Neural progenitor cell (in vitro differentiated cells): ENCODE results near the gene TAS2R46. TPM values are rescaled to one million over a fixed set of nuclear protein-coding genes. Genes with fewer than 3 reads are reported as not detected.

Source experiments
- DNase-seq: peaks from one replicate; pipeline ENCODE4 v3.0.0-alpha.2; 2016; ENCODE audit warnings: low spot score
- H2AFZ ChIP-seq: fragments of 200-600 bp; sonication (generic); replicated peaks from 2 replicates; pipeline ENCODE4 v1.6.1; 2016; ENCODE audit warnings: antibody characterized with exemption
- H3F3A ChIP-seq: fragments of 200-600 bp; sonication (generic); 2 replicates; pipeline ENCODE4 v1.6.1; 2016; ENCODE audit warnings: antibody characterized with exemption, low read depth
- H3K27ac ChIP-seq: fragments of 200-600 bp; sonication (generic); 2 replicates; pipeline ENCODE4 v1.5.1; 2016; ENCODE audit warnings: mild to moderate bottlenecking
- H3K27me3 ChIP-seq: fragments of 200-600 bp; sonication (generic); 2 replicates; pipeline ENCODE4 v1.6.1; 2016; ENCODE audit warnings: mild to moderate bottlenecking, moderate library complexity
- H3K36me3 ChIP-seq: fragments of 200-600 bp; sonication (generic); 2 replicates; pipeline ENCODE4 v1.5.1; 2016
- H3K4me1 ChIP-seq: fragments of 200-600 bp; sonication (generic); 2 replicates; pipeline ENCODE4 v1.6.1; 2016; ENCODE audit warnings: mixed run types
- H3K4me2 ChIP-seq: fragments of 200-600 bp; sonication (generic); 2 replicates; pipeline ENCODE4 v1.6.1; 2016
- H3K4me3 ChIP-seq: fragments of 200-600 bp; sonication (generic); 2 replicates; pipeline ENCODE4 v1.5.1; 2016
- H3K79me2 ChIP-seq: fragments of 200-600 bp; sonication (generic); 2 replicates; pipeline ENCODE4 v1.6.1; 2016; ENCODE audit warnings: low read depth
- H3K9ac ChIP-seq: fragments of 200-600 bp; sonication (generic); 2 replicates; pipeline ENCODE4 v1.6.1; 2016
- H3K9me3 ChIP-seq: fragments of 200-600 bp; sonication (generic); 2 replicates; pipeline ENCODE4 v1.5.1; 2016; ENCODE audit warnings: low read depth
- H4K20me1 ChIP-seq: fragments of 200-600 bp; sonication (generic); 2 replicates; pipeline ENCODE4 v1.6.1; 2016; ENCODE audit warnings: low read depth
- H3K27ac Mint-ChIP-seq: 3 replicates; pipeline ENCODE4 v1.8.0; 2021; ENCODE audit warnings: mixed read lengths
- H3K27me3 Mint-ChIP-seq: 2 replicates; pipeline ENCODE4 v1.8.0; 2022; ENCODE audit warnings: low read depth, mild to moderate bottlenecking, inconsistent platforms, moderate library complexity, mixed read lengths; ENCODE audit not compliant: insufficient read depth
- H3K36me3 Mint-ChIP-seq: 3 replicates; pipeline ENCODE4 v1.8.0; 2021; ENCODE audit warnings: mixed read lengths
- H3K4me1 Mint-ChIP-seq: 3 replicates; pipeline ENCODE4 v1.8.0; 2021; ENCODE audit warnings: mixed read lengths
- H3K4me3 Mint-ChIP-seq: 3 replicates; pipeline ENCODE4 v1.8.0; 2021; ENCODE audit warnings: mild to moderate bottlenecking, moderate library complexity, mixed read lengths
- H3K9me3 Mint-ChIP-seq: 3 replicates; pipeline ENCODE4 v1.8.0; 2020; ENCODE audit warnings: mixed read lengths
- EZH2 ChIP-seq: fragments of 200-600 bp; sonication (generic); IDR thresholded peaks from 2 replicates; pipeline ENCODE4 v1.6.1; 2017; ENCODE audit warnings: antibody characterized with exemption, mild to moderate bottlenecking, moderate library complexity
- EZH2phosphoT487 ChIP-seq: fragments of 200-600 bp; sonication (generic); IDR thresholded peaks from 2 replicates; pipeline ENCODE4 v1.6.1; 2017; ENCODE audit warnings: antibody characterized with exemption
- small RNA-seq: library from RNA; depleted of rRNA; stranded (forward); fragments of <200 nt; gene quantifications from one replicate; pipeline ENCODE3, GENCODE V24; 2015
- total RNA-seq: library from RNA; depleted of rRNA; stranded (reverse); fragments of >200 nt; gene quantifications from 2 replicates; pipeline ENCODE4 v1.2.3, GENCODE V29; 2015; ENCODE audit warnings: low replicate concordance
- TF ChIP-seq, protein P1 (sequence below): fragments of 200-600 bp; sonication (generic); IDR thresholded peaks from 2 replicates; pipeline ENCODE4 v1.5.1; 2017; ENCODE audit warnings: antibody characterized with exemption, mild to moderate bottlenecking

TAS2R46 gene
- total RNA-seq, 1 donor from 2014 or later: 1.9 TPM

- H3K4me2 ChIP-seq: no peak overlapping the region
- no peak overlapping the region for H3K9ac ChIP-seq
- no peak overlapping the region for H3K27ac ChIP-seq
- H4K20me1 ChIP-seq: no peaks in the 10 kb centered on the region
- TF ChIP-seq EZH2phosphoT487: no peak
- TF ChIP-seq, protein P1, sequence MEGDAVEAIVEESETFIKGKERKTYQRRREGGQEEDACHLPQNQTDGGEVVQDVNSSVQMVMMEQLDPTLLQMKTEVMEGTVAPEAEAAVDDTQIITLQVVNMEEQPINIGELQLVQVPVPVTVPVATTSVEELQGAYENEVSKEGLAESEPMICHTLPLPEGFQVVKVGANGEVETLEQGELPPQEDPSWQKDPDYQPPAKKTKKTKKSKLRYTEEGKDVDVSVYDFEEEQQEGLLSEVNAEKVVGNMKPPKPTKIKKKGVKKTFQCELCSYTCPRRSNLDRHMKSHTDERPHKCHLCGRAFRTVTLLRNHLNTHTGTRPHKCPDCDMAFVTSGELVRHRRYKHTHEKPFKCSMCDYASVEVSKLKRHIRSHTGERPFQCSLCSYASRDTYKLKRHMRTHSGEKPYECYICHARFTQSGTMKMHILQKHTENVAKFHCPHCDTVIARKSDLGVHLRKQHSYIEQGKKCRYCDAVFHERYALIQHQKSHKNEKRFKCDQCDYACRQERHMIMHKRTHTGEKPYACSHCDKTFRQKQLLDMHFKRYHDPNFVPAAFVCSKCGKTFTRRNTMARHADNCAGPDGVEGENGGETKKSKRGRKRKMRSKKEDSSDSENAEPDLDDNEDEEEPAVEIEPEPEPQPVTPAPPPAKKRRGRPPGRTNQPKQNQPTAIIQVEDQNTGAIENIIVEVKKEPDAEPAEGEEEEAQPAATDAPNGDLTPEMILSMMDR: no peak
- no peak for TF ChIP-seq EZH2
- no peak overlapping the region for H2AFZ ChIP-seq
- Mint-ChIP-seq H3K4me1 (peaks cover 2% of the 10 kb centered on the region), H3K27me3 (peaks cover 2% of the 10 kb centered on the region), H3K36me3 (peaks cover 18% of the 10 kb centered on the region), H3K27ac (no peak overlapping the region), H3K4me3 (no peak overlapping the region), H3K9me3 (no peaks in the 10 kb centered on the region)
- no peak for DNase-seq
- H3K4me3 ChIP-seq: no peak overlapping the region
- H3K9me3 ChIP-seq: no peaks in the 10 kb centered on the region
- H3K4me1 ChIP-seq: no peaks in the 10 kb centered on the region
- H3K36me3 ChIP-seq: no peaks in the 10 kb centered on the region
- no peaks in the 10 kb centered on the region for H3F3A ChIP-seq
- no peaks in the 10 kb centered on the region for H3K79me2 ChIP-seq
- H3K27me3 ChIP-seq: no peaks in the 10 kb centered on the region
Observed at GRCh38 chr12:11016937-11017336, 45.2 kb downstream of the TAS2R46 start.

DNA sequence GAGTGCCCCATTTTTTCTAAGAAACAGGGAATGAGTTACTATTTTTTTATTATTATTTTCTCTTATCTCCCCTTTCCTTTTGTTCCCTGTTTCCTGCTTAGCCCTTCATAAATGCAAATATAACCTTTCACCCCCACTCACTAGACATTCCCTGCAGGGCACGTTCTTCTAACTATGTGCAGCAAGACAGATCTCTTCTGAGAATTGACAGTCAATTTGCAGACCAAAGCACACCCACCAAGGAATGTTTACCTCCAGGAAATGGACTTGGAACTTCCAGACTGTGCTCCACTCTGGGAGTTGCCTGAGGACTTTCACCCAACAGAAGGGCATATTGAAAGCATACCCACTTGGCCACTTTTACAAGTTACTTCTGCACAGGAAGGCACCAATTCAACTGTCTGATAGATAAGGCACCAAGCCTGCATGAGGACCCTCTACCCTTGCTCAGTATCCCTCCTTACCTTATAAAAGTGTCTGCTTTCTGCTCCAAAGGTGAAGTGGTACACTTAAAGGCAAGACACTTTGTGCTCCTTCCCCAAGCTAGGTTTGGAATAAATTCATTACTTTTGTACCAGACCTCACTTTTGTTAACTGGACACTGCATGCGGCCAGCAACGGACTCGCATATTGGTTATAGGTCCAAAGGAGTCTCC is 46.2 kb downstream of the TAS2R46 start:
- no peak overlapping the region for H2AFZ ChIP-seq
- no peak overlapping the region for H3K27ac Mint-ChIP-seq
- no peak overlapping the region for H3K4me3 Mint-ChIP-seq
- peaks cover 2% of the 10 kb centered on the region for H3K27me3 Mint-ChIP-seq
- no peak for DNase-seq
- peaks cover 15% of the 10 kb centered on the region for H3K36me3 Mint-ChIP-seq
- TF ChIP-seq, protein P1: no peak
- no peak for TF ChIP-seq EZH2
- no peak for TF ChIP-seq EZH2phosphoT487
- no peak overlapping the region for H3K4me2 ChIP-seq
- no peak overlapping the region for H3K9ac ChIP-seq
- no peaks in the 10 kb centered on the region for H3F3A ChIP-seq
- no peak overlapping the region for H3K27ac ChIP-seq
- H3K27me3 ChIP-seq: no peaks in the 10 kb centered on the region
- H3K79me2 ChIP-seq: no peaks in the 10 kb centered on the region
- H3K4me3 ChIP-seq: no peak overlapping the region
- H3K4me1 Mint-ChIP-seq: peaks cover 2% of the 10 kb centered on the region
- no peaks in the 10 kb centered on the region for H3K36me3 ChIP-seq
- H3K4me1 ChIP-seq: no peaks in the 10 kb centered on the region
- H3K9me3 Mint-ChIP-seq: no peaks in the 10 kb centered on the region
- H4K20me1 ChIP-seq: no peaks in the 10 kb centered on the region
- H3K9me3 ChIP-seq: no peaks in the 10 kb centered on the region

- peaks cover 2% of the 10 kb centered on the region for H3K4me1 Mint-ChIP-seq
- TF ChIP-seq EZH2phosphoT487: no peak
- TF ChIP-seq, protein P1: no peak
Observed at GRCh38 chr12:11014234-11014633, 47.9 kb downstream of the TAS2R46 start.

More at GRCh38 chr12:11014234-11014633, 47.9 kb downstream of the TAS2R46 start:
- DNase-seq: no peak
- H3K4me1 ChIP-seq: no peaks in the 10 kb centered on the region
- no peaks in the 10 kb centered on the region for H3K9me3 ChIP-seq
- Mint-ChIP-seq H3K36me3 (peaks cover 12% of the 10 kb centered on the region), H3K4me3 (no peak overlapping the region), H3K27ac (no peak overlapping the region), H3K27me3 (peaks cover 2% of the 10 kb centered on the region), H3K9me3 (no peaks in the 10 kb centered on the region)
- H4K20me1 ChIP-seq: no peaks in the 10 kb centered on the region
- H3K9ac ChIP-seq: no peak overlapping the region
- H2AFZ ChIP-seq: no peak overlapping the region
- no peaks in the 10 kb centered on the region for H3F3A ChIP-seq
- no peak overlapping the region for H3K27ac ChIP-seq
- no peak overlapping the region for H3K4me2 ChIP-seq
- H3K36me3 ChIP-seq: no peaks in the 10 kb centered on the region
- H3K79me2 ChIP-seq: no peaks in the 10 kb centered on the region
- H3K27me3 ChIP-seq: no peaks in the 10 kb centered on the region
- H3K4me3 ChIP-seq: no peak overlapping the region

Small RNA genes within 50 kb of the gene (small RNA-seq; reads per million reads assigned to genes)
- gene AC018630.1: not detected

Other genes starting within 250 kb of the TAS2R46 start
- gene TAS2R10, start 235.9 kb downstream of the TAS2R46 start, total RNA-seq: 0.87 and 1.4 TPM in 2 replicates
- gene PRR4, start 212.8 kb downstream of the TAS2R46 start, total RNA-seq: 0.69 and 2.6 TPM in 2 replicates
- 24.1 and 30.3 TPM in 2 replicates for gene PRH1, start 178.0 kb downstream of the TAS2R46 start, total RNA-seq
- gene TAS2R13, start 152.7 kb downstream of the TAS2R46 start, total RNA-seq: 2.0 and 2.4 TPM in 2 replicates
- not detected in 2 replicates for gene PRH2, start 133.1 kb downstream of the TAS2R46 start, total RNA-seq
- gene TAS2R14, start 123.0 kb downstream of the TAS2R46 start, total RNA-seq: 4.1 and 7.0 TPM in 2 replicates
- 2.4 and 12.1 TPM in 2 replicates for gene TAS2R50, start 75.4 kb downstream of the TAS2R46 start, total RNA-seq
- 6.4 and 7.4 TPM in 2 replicates for gene TAS2R20, start 64.0 kb downstream of the TAS2R46 start, total RNA-seq
- gene TAS2R19, start 39.7 kb downstream of the TAS2R46 start, total RNA-seq: 7.7 and 9.7 TPM in 2 replicates
- 7.8 and 13.2 TPM in 2 replicates for gene TAS2R31, start 30.9 kb downstream of the TAS2R46 start, total RNA-seq
- 2.5 and 4.0 TPM in 2 replicates for gene TAS2R43, start 30.0 kb upstream of the TAS2R46 start, total RNA-seq
- gene TAS2R30, start 72.3 kb upstream of the TAS2R46 start, total RNA-seq: 7.9 and 13.1 TPM in 2 replicates
- 11.6 and 16.3 TPM in 2 replicates for gene SMIM10L1, start 108.9 kb upstream of the TAS2R46 start, total RNA-seq
- gene TAS2R42, start 124.6 kb upstream of the TAS2R46 start, total RNA-seq: not detected in 2 replicates
- gene PRB3, start 207.4 kb upstream of the TAS2R46 start, total RNA-seq: not detected in 2 replicates
- not detected in 2 replicates for gene PRB4, start 248.1 kb upstream of the TAS2R46 start, total RNA-seq